ENCODE data around the gene AGAP5. TPM values are rescaled to one million over a fixed set of nuclear protein-coding genes. Genes with fewer than 3 reads are reported as not detected.
A peak's percentile ranks its signal among the peaks of the same experiment; 100 is the strongest.

Gene AGAP5
- total RNA-seq, 6 donors from 2014 or later = 6.6 to 25.1 (median 8.7) TPM

DNA sequence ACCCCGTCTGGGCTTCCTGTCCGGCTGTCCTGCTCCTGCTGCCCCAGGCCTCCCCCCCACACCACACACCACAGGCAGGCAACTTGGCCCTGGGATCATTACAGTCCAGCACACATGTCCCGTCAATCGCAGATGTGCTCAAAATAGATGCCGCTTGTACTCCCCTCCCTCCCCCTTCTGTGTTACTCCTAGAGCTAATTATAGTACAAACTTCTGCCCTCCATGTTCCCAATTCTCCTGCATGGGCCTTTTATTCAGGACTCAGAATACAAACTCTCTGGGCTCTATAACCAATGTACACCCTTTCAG lies 42.0 kb downstream of the AGAP5 start, which contains the start of gene SYNPO2L:
Gene SYNPO2L, minus strand, starts transcription at position 40 of the 309 bp plus-strand sequence. CDS start 107 bp downstream, outside the sequence.
- no peaks in the 10 kb centered on the region for H3K9me3 ChIP-seq
- TF ChIP-seq EP300 (IDR thresholded peaks at IDR 0.05) = no peak
- no peak for TF ChIP-seq CTCF (IDR thresholded peaks at IDR 0.05)
- peak in 1 of 2 donors; percentile 22 for TF ChIP-seq POLR2AphosphoS5 (IDR thresholded peaks at IDR 0.05)
- DNase-seq (no peak), ATAC-seq (ENCODE audit: low FRiP score in 2 of 2) (peak in 1 of 2 donors; percentile 11)
- no peaks in the 10 kb centered on the region for H3K27me3 ChIP-seq
- H3K4me1 ChIP-seq = peaks cover 0 to 4% (median 0%) of the 10 kb centered on the region in 4 donors
- no peaks in the 10 kb centered on the region for H3K36me3 ChIP-seq
- H3K4me3 ChIP-seq = no peak within 1 kb of the TSS
- H3K27ac ChIP-seq = peak within 1 kb of the TSS in 2 of 4 donors; percentile 50 to 54
- WGBS, 2 donors = 75 to 76% methylated on average over 5 of the region's 5 CpGs

- 60 to 71% methylated on average over 10 to 12 of the region's 12 CpGs for WGBS, 2 donors
- TF ChIP-seq POLR2AphosphoS5 (IDR thresholded peaks at IDR 0.05) (no peak), POLR2A (IDR thresholded peaks at IDR 0.05) (no peak), CTCF (IDR thresholded peaks at IDR 0.05) (no peak)
- peaks cover 0 to 4% (median 0%) of the 10 kb centered on the region in 4 donors for H3K4me1 ChIP-seq
- DNase-seq = no peak
- peak overlapping the region in 2 of 4 donors; percentile 50 to 54 for H3K27ac ChIP-seq
- H3K4me3 ChIP-seq = no peak overlapping the region
- ATAC-seq (ENCODE audit: low FRiP score in 2 of 2) = peak in 1 of 2 donors; percentile 34
- no peaks in the 10 kb centered on the region for H3K9me3 ChIP-seq
- H3K27me3 ChIP-seq = no peaks in the 10 kb centered on the region
- no peaks in the 10 kb centered on the region for H3K36me3 ChIP-seq
Measured at GRCh38 chr10:73655257-73655989, 42.5 kb downstream of the AGAP5 start.

DNA sequence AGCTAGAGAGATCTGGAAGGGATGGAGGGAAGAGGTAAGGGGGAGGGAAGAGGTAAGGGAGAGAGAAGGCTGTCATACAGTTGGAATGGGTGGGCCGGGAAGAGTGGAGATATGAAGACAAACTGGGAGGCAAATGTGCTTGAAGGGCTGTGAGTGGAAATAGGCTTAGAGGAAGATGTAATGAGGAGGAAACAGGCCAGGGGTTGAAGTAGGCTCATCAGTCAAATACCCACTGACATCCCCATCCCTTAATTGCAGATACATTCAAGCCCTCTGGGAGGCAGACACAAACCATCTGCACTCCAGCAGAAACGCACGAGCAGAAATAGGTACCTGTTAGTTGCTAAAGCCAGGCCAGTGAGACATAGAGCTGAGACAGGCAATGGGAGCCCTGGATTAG lies 44.2 kb downstream of the AGAP5 start:
- no peak for ATAC-seq (ENCODE audit: low FRiP score in 2 of 2)
- WGBS, 2 donors = 67 to 69% methylated on average over 3 of the region's 3 CpGs
- no peak for DNase-seq

GRCh38 chr10:73653195-73653594 lies 44.7 kb downstream of the AGAP5 start:
- 76 to 87% methylated on average over 8 to 11 of the region's 11 CpGs for WGBS, 2 donors
- DNase-seq (peak in 1 of 2 donors; percentile 64), ATAC-seq (ENCODE audit: low FRiP score in 2 of 2) (no peak)
- H3K9me3 ChIP-seq = no peaks in the 10 kb centered on the region
- no peak overlapping the region for H3K27ac ChIP-seq
- H3K4me3 ChIP-seq = no peak overlapping the region
- no peaks in the 10 kb centered on the region for H3K36me3 ChIP-seq
- H3K27me3 ChIP-seq = no peaks in the 10 kb centered on the region
- H3K4me1 ChIP-seq = peaks cover 1 to 6% (median 4%) of the 10 kb centered on the region in 4 donors
- TF ChIP-seq POLR2A (IDR thresholded peaks at IDR 0.05) (no peak), CTCF (IDR thresholded peaks at IDR 0.05) (no peak), POLR2AphosphoS5 (IDR thresholded peaks at IDR 0.05) (no peak), EP300 (IDR thresholded peaks at IDR 0.05) (no peak)

More for the DNA sequence above, 44.2 kb downstream of the AGAP5 start:
- H3K9me3 ChIP-seq = no peaks in the 10 kb centered on the region
- peaks cover 0 to 4% (median under 1%) of the 10 kb centered on the region in 4 donors for H3K4me1 ChIP-seq
- no peak overlapping the region for H3K27ac ChIP-seq
- H3K27me3 ChIP-seq = no peaks in the 10 kb centered on the region
- no peak overlapping the region for H3K4me3 ChIP-seq
- TF ChIP-seq POLR2A (IDR thresholded peaks at IDR 0.05) (no peak), EP300 (IDR thresholded peaks at IDR 0.05) (no peak), POLR2AphosphoS5 (IDR thresholded peaks at IDR 0.05) (no peak), CTCF (IDR thresholded peaks at IDR 0.05) (no peak)
- no peaks in the 10 kb centered on the region for H3K36me3 ChIP-seq

All from upper lobe of left lung (tissue), 6 donors.